ENCODE results near the gene C11orf68.
"Not testable (repeated sequence)": the region's sequence is repeated elsewhere in the genome, so short reads cannot be mapped to it uniquely, and the experiment has no call there.

C11orf68 gene

GRCh38 chr11:65911682-65912568 lies 6.9 kb downstream of the C11orf68 start:
- peak; percentile 57 for DNase-seq

- DNase-seq = no peak
These were observed 11.0 kb downstream of the C11orf68 start for GRCh38 chr11:65907878-65908277.

GRCh38 chr11:65906602-65907001 lies 12.3 kb downstream of the C11orf68 start:
- DNase-seq = no peak

- DNase-seq = no peak
These were observed 15.1 kb downstream of the C11orf68 start for GRCh38 chr11:65903715-65904114.

GRCh38 chr11:65903068-65903481 lies 15.8 kb downstream of the C11orf68 start:
- DNase-seq = no peak

- no peak for DNase-seq
These were observed 18.0 kb downstream of the C11orf68 start for GRCh38 chr11:65900899-65901180.

- no peak for DNase-seq
These were observed 18.6 kb downstream of the C11orf68 start, which contains the start of gene FOSL1 for GRCh38 chr11:65900125-65900898. Gene FOSL1 (minus strand): TSS chr11:65900388. CDS start chr11:65900339, 49 bp downstream.

GRCh38 chr11:65899356-65900124 lies 19.3 kb downstream of the C11orf68 start:
- no peak for DNase-seq

GRCh38 chr11:65898656-65899355 lies 20.1 kb downstream of the C11orf68 start:
- DNase-seq = no peak

- no peak for DNase-seq
These were observed 21.8 kb downstream of the C11orf68 start for GRCh38 chr11:65897020-65897471.

- DNase-seq = no peak
These were observed 22.5 kb downstream of the C11orf68 start for GRCh38 chr11:65896034-65896999.

- DNase-seq = no peak
These were observed 23.3 kb downstream of the C11orf68 start for GRCh38 chr11:65895482-65895981.

- no peak for DNase-seq
These were observed 24.7 kb downstream of the C11orf68 start for GRCh38 chr11:65894034-65894591.

- DNase-seq = no peak
These were observed 26.1 kb downstream of the C11orf68 start for GRCh38 chr11:65892661-65893317.

GRCh38 chr11:65892137-65892540 lies 26.7 kb downstream of the C11orf68 start:
- DNase-seq = not testable (repeated sequence)

GRCh38 chr11:65891219-65892136 lies 27.4 kb downstream of the C11orf68 start:
- DNase-seq = no peak

- DNase-seq = peak; percentile 90
These were observed 28.3 kb downstream of the C11orf68 start, which contains the start of gene CCDC85B for GRCh38 chr11:65890324-65891218. Gene CCDC85B (plus strand): TSS chr11:65890673. CDS start chr11:65890784, 111 bp downstream.

All from NCI-H1694 (cell line).